ENCODE results near the gene BLM.

Gene BLM

GRCh38 chr15:90691982-90692773, 25.0 kb upstream of the BLM start:
- DNase-seq: no peak

GRCh38 chr15:90694987-90695386, 22.2 kb upstream of the BLM start:
- no peak for DNase-seq

GRCh38 chr15:90697175-90697574, 20.0 kb upstream of the BLM start:
- no peak for DNase-seq

GRCh38 chr15:90698629-90699028, 18.5 kb upstream of the BLM start:
- DNase-seq: no peak

- no peak for DNase-seq
These were observed 16.1 kb upstream of the BLM start for GRCh38 chr15:90701048-90701447.

- no peak for DNase-seq
These were observed 15.1 kb upstream of the BLM start for GRCh38 chr15:90701880-90702630.

GRCh38 chr15:90703455-90703854, 13.7 kb upstream of the BLM start:
- DNase-seq: no peak

- no peak for DNase-seq
These were observed 11.9 kb upstream of the BLM start for GRCh38 chr15:90705212-90705611.

- DNase-seq: peak; percentile 54
These were observed 10.5 kb upstream of the BLM start for GRCh38 chr15:90706394-90707327.

GRCh38 chr15:90707489-90707888, 9.7 kb upstream of the BLM start:
- DNase-seq: no peak

GRCh38 chr15:90708516-90708915, 8.6 kb upstream of the BLM start:
- DNase-seq: no peak

GRCh38 chr15:90709278-90709677, 7.9 kb upstream of the BLM start:
- no peak for DNase-seq

- no peak for DNase-seq
These were observed 6.6 kb upstream of the BLM start for GRCh38 chr15:90710436-90711027.

- no peak for DNase-seq
These were observed 5.7 kb upstream of the BLM start for GRCh38 chr15:90711418-90711824.

GRCh38 chr15:90711842-90712241, 5.3 kb upstream of the BLM start:
- no peak for DNase-seq

GRCh38 chr15:90713081-90713480, 4.1 kb upstream of the BLM start:
- no peak for DNase-seq

- no peak for DNase-seq
These were observed 700 bp upstream of the BLM start for GRCh38 chr15:90716317-90716975.

- DNase-seq: no peak
These were observed 1.1 kb downstream of the BLM start for GRCh38 chr15:90718232-90718631.

- DNase-seq: no peak
These were observed 3.0 kb downstream of the BLM start for GRCh38 chr15:90720131-90720530.

- no peak for DNase-seq
These were observed 12.1 kb downstream of the BLM start for GRCh38 chr15:90729261-90729660.

- DNase-seq: no peak
These were observed 13.1 kb downstream of the BLM start for GRCh38 chr15:90730290-90730689.

- DNase-seq: no peak
These were observed 18.8 kb downstream of the BLM start for GRCh38 chr15:90735923-90736322.
